HL-60 (cell line): ENCODE results near the gene FMNL2.

Source experiments
- POLR2AphosphoS5 ChIP-seq: IDR thresholded peaks from 2 replicates; pipeline ENCODE4 v1.6.1; 2012; ENCODE audit warnings: low read depth
- TF ChIP-seq, protein P1 (sequence below): IDR thresholded peaks from one replicate; pipeline ENCODE4 v1.5.1; 2011; ENCODE audit warnings: low read length, control low read depth, inconsistent platforms; ENCODE audit not compliant: insufficient read depth
- TF ChIP-seq, protein P2 (sequence below): IDR thresholded peaks from 2 replicates; pipeline ENCODE4 v1.6.1; 2012; ENCODE audit warnings: low read depth; ENCODE audit not compliant: insufficient replicate concordance

DNA sequence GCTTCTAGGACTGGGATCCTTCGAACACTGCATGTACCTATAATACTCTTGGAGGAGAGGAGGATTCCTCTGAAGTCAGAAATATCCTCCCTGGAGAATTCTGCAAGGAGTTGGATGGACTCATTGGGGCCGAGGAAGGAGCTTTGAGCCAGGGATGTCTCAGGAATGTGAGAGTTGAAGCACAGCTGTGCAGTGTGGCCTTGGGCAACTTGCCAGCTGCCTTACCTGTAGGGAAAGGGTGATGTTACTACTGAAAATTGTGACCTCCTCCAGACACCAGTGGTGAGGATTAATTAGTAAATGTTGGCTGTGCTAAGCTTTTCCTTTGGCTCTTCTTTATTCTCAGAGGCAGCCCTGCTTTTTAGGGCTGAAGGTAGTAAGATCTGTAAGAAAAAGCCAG is 41.4 kb downstream of the FMNL2 start:
- TF ChIP-seq POLR2AphosphoS5: no peak
- TF ChIP-seq, protein P1, sequence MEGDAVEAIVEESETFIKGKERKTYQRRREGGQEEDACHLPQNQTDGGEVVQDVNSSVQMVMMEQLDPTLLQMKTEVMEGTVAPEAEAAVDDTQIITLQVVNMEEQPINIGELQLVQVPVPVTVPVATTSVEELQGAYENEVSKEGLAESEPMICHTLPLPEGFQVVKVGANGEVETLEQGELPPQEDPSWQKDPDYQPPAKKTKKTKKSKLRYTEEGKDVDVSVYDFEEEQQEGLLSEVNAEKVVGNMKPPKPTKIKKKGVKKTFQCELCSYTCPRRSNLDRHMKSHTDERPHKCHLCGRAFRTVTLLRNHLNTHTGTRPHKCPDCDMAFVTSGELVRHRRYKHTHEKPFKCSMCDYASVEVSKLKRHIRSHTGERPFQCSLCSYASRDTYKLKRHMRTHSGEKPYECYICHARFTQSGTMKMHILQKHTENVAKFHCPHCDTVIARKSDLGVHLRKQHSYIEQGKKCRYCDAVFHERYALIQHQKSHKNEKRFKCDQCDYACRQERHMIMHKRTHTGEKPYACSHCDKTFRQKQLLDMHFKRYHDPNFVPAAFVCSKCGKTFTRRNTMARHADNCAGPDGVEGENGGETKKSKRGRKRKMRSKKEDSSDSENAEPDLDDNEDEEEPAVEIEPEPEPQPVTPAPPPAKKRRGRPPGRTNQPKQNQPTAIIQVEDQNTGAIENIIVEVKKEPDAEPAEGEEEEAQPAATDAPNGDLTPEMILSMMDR: no peak
- TF ChIP-seq, protein P2, sequence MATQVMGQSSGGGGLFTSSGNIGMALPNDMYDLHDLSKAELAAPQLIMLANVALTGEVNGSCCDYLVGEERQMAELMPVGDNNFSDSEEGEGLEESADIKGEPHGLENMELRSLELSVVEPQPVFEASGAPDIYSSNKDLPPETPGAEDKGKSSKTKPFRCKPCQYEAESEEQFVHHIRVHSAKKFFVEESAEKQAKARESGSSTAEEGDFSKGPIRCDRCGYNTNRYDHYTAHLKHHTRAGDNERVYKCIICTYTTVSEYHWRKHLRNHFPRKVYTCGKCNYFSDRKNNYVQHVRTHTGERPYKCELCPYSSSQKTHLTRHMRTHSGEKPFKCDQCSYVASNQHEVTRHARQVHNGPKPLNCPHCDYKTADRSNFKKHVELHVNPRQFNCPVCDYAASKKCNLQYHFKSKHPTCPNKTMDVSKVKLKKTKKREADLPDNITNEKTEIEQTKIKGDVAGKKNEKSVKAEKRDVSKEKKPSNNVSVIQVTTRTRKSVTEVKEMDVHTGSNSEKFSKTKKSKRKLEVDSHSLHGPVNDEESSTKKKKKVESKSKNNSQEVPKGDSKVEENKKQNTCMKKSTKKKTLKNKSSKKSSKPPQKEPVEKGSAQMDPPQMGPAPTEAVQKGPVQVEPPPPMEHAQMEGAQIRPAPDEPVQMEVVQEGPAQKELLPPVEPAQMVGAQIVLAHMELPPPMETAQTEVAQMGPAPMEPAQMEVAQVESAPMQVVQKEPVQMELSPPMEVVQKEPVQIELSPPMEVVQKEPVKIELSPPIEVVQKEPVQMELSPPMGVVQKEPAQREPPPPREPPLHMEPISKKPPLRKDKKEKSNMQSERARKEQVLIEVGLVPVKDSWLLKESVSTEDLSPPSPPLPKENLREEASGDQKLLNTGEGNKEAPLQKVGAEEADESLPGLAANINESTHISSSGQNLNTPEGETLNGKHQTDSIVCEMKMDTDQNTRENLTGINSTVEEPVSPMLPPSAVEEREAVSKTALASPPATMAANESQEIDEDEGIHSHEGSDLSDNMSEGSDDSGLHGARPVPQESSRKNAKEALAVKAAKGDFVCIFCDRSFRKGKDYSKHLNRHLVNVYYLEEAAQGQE: no peak
